ENCODE results near the gene CHIC2.

CHIC2 gene

GRCh38 chr4:53986062-53986461 lies 78.3 kb downstream of the CHIC2 start:
- no peak for DNase-seq
- Histone ChIP-seq H3K27ac (ENCODE audit: low read length) (no peak overlapping the region), H3K9me3 (ENCODE audit: insufficient read depth, low read length, severe bottlenecking) (no peaks in the 10 kb centered on the region), H3K4me3 (ENCODE audit: low read depth in 1 of 2, low read length in 2 of 2) (no peak overlapping the region), H3K4me1 (ENCODE audit: insufficient read depth, low read length) (no peaks in the 10 kb centered on the region), H2AFZ (ENCODE audit: low read depth, low read length) (no peak overlapping the region), H4K20me1 (ENCODE audit: insufficient read depth, low read length) (no peaks in the 10 kb centered on the region), H3K36me3 (ENCODE audit: insufficient read depth, low read length) (no peaks in the 10 kb centered on the region), H3K9ac (ENCODE audit: low read depth, low read length) (no peak overlapping the region), H3K27me3 (ENCODE audit: insufficient read depth, low read length, poor library complexity) (no peaks in the 10 kb centered on the region), H3K4me2 (ENCODE audit: insufficient read depth, low read length) (no peak overlapping the region), H3K79me2 (ENCODE audit: insufficient read depth, low read length) (no peaks in the 10 kb centered on the region)
- no peak for ATAC-seq (ENCODE audit: insufficient read depth, low read depth)
- TF ChIP-seq CTCF (IDR thresholded peaks at IDR 0.05; ENCODE audit: borderline replicate concordance, extremely low read depth, low read length, poor library complexity, severe bottlenecking) = no peak
- no peak for TF ChIP-seq EZH2 (IDR thresholded peaks at IDR 0.05; ENCODE audit: borderline replicate concordance, low read depth, low read length, severe bottlenecking)

GRCh38 chr4:53981567-53981966 lies 82.8 kb downstream of the CHIC2 start:
- Histone ChIP-seq H2AFZ (ENCODE audit: low read depth, low read length) (no peak overlapping the region), H3K27me3 (ENCODE audit: insufficient read depth, low read length, poor library complexity) (no peaks in the 10 kb centered on the region), H3K9ac (ENCODE audit: low read depth, low read length) (no peak overlapping the region), H3K4me3 (ENCODE audit: low read depth in 1 of 2, low read length in 2 of 2) (no peak overlapping the region), H3K4me2 (ENCODE audit: insufficient read depth, low read length) (no peak overlapping the region), H3K4me1 (ENCODE audit: insufficient read depth, low read length) (no peaks in the 10 kb centered on the region), H3K9me3 (ENCODE audit: insufficient read depth, low read length, severe bottlenecking) (no peaks in the 10 kb centered on the region), H3K27ac (ENCODE audit: low read length) (no peak overlapping the region), H3K36me3 (ENCODE audit: insufficient read depth, low read length) (no peaks in the 10 kb centered on the region), H4K20me1 (ENCODE audit: insufficient read depth, low read length) (no peaks in the 10 kb centered on the region), H3K79me2 (ENCODE audit: insufficient read depth, low read length) (no peaks in the 10 kb centered on the region)
- no peak for ATAC-seq (ENCODE audit: insufficient read depth, low read depth)
- TF ChIP-seq CTCF (IDR thresholded peaks at IDR 0.05; ENCODE audit: borderline replicate concordance, extremely low read depth, low read length, poor library complexity, severe bottlenecking) (no peak), EZH2 (IDR thresholded peaks at IDR 0.05; ENCODE audit: borderline replicate concordance, low read depth, low read length, severe bottlenecking) (no peak)
- DNase-seq = no peak

GRCh38 chr4:53981066-53981465 lies 83.3 kb downstream of the CHIC2 start:
- Histone ChIP-seq H3K79me2 (ENCODE audit: insufficient read depth, low read length) (no peaks in the 10 kb centered on the region), H3K9ac (ENCODE audit: low read depth, low read length) (no peak overlapping the region), H3K4me2 (ENCODE audit: insufficient read depth, low read length) (no peak overlapping the region), H3K4me3 (ENCODE audit: low read depth in 1 of 2, low read length in 2 of 2) (no peak overlapping the region), H2AFZ (ENCODE audit: low read depth, low read length) (no peak overlapping the region), H3K36me3 (ENCODE audit: insufficient read depth, low read length) (no peaks in the 10 kb centered on the region), H3K27me3 (ENCODE audit: insufficient read depth, low read length, poor library complexity) (no peaks in the 10 kb centered on the region), H3K27ac (ENCODE audit: low read length) (no peak overlapping the region), H3K9me3 (ENCODE audit: insufficient read depth, low read length, severe bottlenecking) (no peaks in the 10 kb centered on the region), H3K4me1 (ENCODE audit: insufficient read depth, low read length) (no peaks in the 10 kb centered on the region), H4K20me1 (ENCODE audit: insufficient read depth, low read length) (no peaks in the 10 kb centered on the region)
- TF ChIP-seq CTCF (IDR thresholded peaks at IDR 0.05; ENCODE audit: borderline replicate concordance, extremely low read depth, low read length, poor library complexity, severe bottlenecking) = no peak
- TF ChIP-seq EZH2 (IDR thresholded peaks at IDR 0.05; ENCODE audit: borderline replicate concordance, low read depth, low read length, severe bottlenecking) = no peak
- DNase-seq (no peak), ATAC-seq (ENCODE audit: insufficient read depth, low read depth) (no peak)

- H3K9ac ChIP-seq (ENCODE audit: low read depth, low read length) = no peak overlapping the region
Observed at GRCh38 chr4:53974561-53974960, 89.8 kb downstream of the CHIC2 start.

More at GRCh38 chr4:53974561-53974960, 89.8 kb downstream of the CHIC2 start:
- no peak for TF ChIP-seq EZH2 (IDR thresholded peaks at IDR 0.05; ENCODE audit: borderline replicate concordance, low read depth, low read length, severe bottlenecking)
- no peak for TF ChIP-seq CTCF (IDR thresholded peaks at IDR 0.05; ENCODE audit: borderline replicate concordance, extremely low read depth, low read length, poor library complexity, severe bottlenecking)
- no peak overlapping the region for H3K27ac ChIP-seq (ENCODE audit: low read length)
- H3K27me3 ChIP-seq (ENCODE audit: insufficient read depth, low read length, poor library complexity) = no peaks in the 10 kb centered on the region
- H3K9me3 ChIP-seq (ENCODE audit: insufficient read depth, low read length, severe bottlenecking) = no peaks in the 10 kb centered on the region
- no peaks in the 10 kb centered on the region for H3K79me2 ChIP-seq (ENCODE audit: insufficient read depth, low read length)
- ATAC-seq (ENCODE audit: insufficient read depth, low read depth) (no peak), DNase-seq (no peak)
- H3K4me1 ChIP-seq (ENCODE audit: insufficient read depth, low read length) = no peaks in the 10 kb centered on the region
- H3K36me3 ChIP-seq (ENCODE audit: insufficient read depth, low read length) = no peaks in the 10 kb centered on the region
- no peaks in the 10 kb centered on the region for H4K20me1 ChIP-seq (ENCODE audit: insufficient read depth, low read length)
- H3K4me2 ChIP-seq (ENCODE audit: insufficient read depth, low read length) = no peak overlapping the region
- H3K4me3 ChIP-seq (ENCODE audit: low read depth in 1 of 2, low read length in 2 of 2) = no peak overlapping the region
- no peak overlapping the region for H2AFZ ChIP-seq (ENCODE audit: low read depth, low read length)
